Tibial artery (tissue), 4 donors: ENCODE data around the gene SORCS1.

Source experiments
- DNase-seq, 2 donors: peaks; one replicate each; pipeline ENCODE4 v3.0.0-alpha.2; 2019
- H3K27ac ChIP-seq, 2 donors: fragments of 200-600 bp; sonication (generic) in 1 of 2; 1 replicate in 1 of 2; 2 replicates in 1 of 2; pipeline ENCODE4 v1.5.1; 2018 to 2019; ENCODE audit warnings: mild to moderate bottlenecking in 1 of 2
- H3K27me3 ChIP-seq, 2 donors: fragments of 200-600 bp; sonication (generic) in 1 of 2; one replicate each; pipeline versions ENCODE4 v1.5.1 to v1.6.0; 2016 to 2019
- H3K36me3 ChIP-seq, 3 donors: fragments of 200-600 bp; sonication (generic) in 2 of 3; one replicate each; pipeline ENCODE4 v1.5.1; 2016 to 2019; ENCODE audit warnings: mild to moderate bottlenecking in 2 of 3
- H3K4me1 ChIP-seq, 4 donors: fragments of 200-600 bp; sonication (generic) in 2 of 4; 1 replicate in 3 of 4; 2 replicates in 1 of 4; pipeline ENCODE4 v1.5.1; 2016 to 2019
- H3K4me3 ChIP-seq, 2 donors: fragments of 200-600 bp; sonication (generic) in 1 of 2; 1 replicate in 1 of 2; 2 replicates in 1 of 2; pipeline ENCODE4 v1.5.1; 2018 to 2019; ENCODE audit warnings: mild to moderate bottlenecking in 2 of 2
- H3K9me3 ChIP-seq, 3 donors: fragments of 200-600 bp; sonication (generic) in 1 of 3; one replicate each; pipeline ENCODE4 v1.5.1; 2016 to 2019
- CTCF ChIP-seq, 2 experiments: fragments of 200-600 bp in 1 of 2; fragments of 450-650 bp in 1 of 2; IDR thresholded peaks; one replicate each; pipeline ENCODE4 v1.5.1; 2017 to 2019; ENCODE audit warnings: antibody characterized with exemption in 2 of 2, mild to moderate bottlenecking in 1 of 2, moderate library complexity in 1 of 2
- intact Hi-C: fragments of 100-400 bp; cut with DNase I; formaldehyde crosslinking; loops from one replicate; pipeline ENCODE4 v1.15.0; 2023; ENCODE audit warnings: low total_unique reads

SORCS1 gene

GRCh38 chr10:106631016-106631702 is 533.3 kb downstream of the SORCS1 start:
- Histone ChIP-seq H3K36me3 (no peaks in the 10 kb centered on the region), H3K4me3 (no peak overlapping the region), H3K27ac (no peak overlapping the region), H3K27me3 (no peaks in the 10 kb centered on the region), H3K4me1 (no peaks in the 10 kb centered on the region), H3K9me3 (no peaks in the 10 kb centered on the region)
- DNase-seq = no peak
- intact Hi-C loops = no loop called here
- TF ChIP-seq CTCF (IDR thresholded peaks at IDR 0.05) = no peak

GRCh38 chr10:106626371-106626770 is 538.1 kb downstream of the SORCS1 start:
- Histone ChIP-seq H3K4me3 (no peak overlapping the region), H3K36me3 (no peaks in the 10 kb centered on the region), H3K9me3 (no peaks in the 10 kb centered on the region), H3K4me1 (no peaks in the 10 kb centered on the region), H3K27me3 (peaks cover 0 to 2% of the 10 kb centered on the region in 2 donors), H3K27ac (no peak overlapping the region)
- no peak for TF ChIP-seq CTCF (IDR thresholded peaks at IDR 0.05)
- no peak for DNase-seq
- intact Hi-C loops = no loop called here

- no peak for TF ChIP-seq CTCF (IDR thresholded peaks at IDR 0.05)
- Histone ChIP-seq H3K4me1 (no peaks in the 10 kb centered on the region), H3K27me3 (peaks cover 0 to 2% of the 10 kb centered on the region in 2 donors), H3K36me3 (no peaks in the 10 kb centered on the region), H3K27ac (no peak overlapping the region), H3K9me3 (no peaks in the 10 kb centered on the region), H3K4me3 (no peak overlapping the region)
- intact Hi-C loops = no loop called here
- DNase-seq = no peak
Observed at GRCh38 chr10:106625751-106626150, 538.8 kb downstream of the SORCS1 start.

- H3K36me3 ChIP-seq = no peaks in the 10 kb centered on the region
- no peak overlapping the region for H3K27ac ChIP-seq
- no peak for TF ChIP-seq CTCF (IDR thresholded peaks at IDR 0.05)
- no peak for DNase-seq
- H3K9me3 ChIP-seq = no peaks in the 10 kb centered on the region
- intact Hi-C loops = no loop called here
- no peak overlapping the region for H3K4me3 ChIP-seq
- H3K27me3 ChIP-seq = no peaks in the 10 kb centered on the region
- no peaks in the 10 kb centered on the region for H3K4me1 ChIP-seq
Observed at GRCh38 chr10:106619346-106619745, 545.2 kb downstream of the SORCS1 start.

GRCh38 chr10:106618646-106619045 is 545.9 kb downstream of the SORCS1 start:
- Histone ChIP-seq H3K9me3 (no peaks in the 10 kb centered on the region), H3K36me3 (no peaks in the 10 kb centered on the region), H3K4me3 (no peak overlapping the region), H3K4me1 (no peaks in the 10 kb centered on the region), H3K27me3 (peaks cover 0 to under 1% of the 10 kb centered on the region in 2 donors), H3K27ac (no peak overlapping the region)
- intact Hi-C loops = no loop called here
- no peak for DNase-seq
- no peak for TF ChIP-seq CTCF (IDR thresholded peaks at IDR 0.05)

- H3K36me3 ChIP-seq = no peaks in the 10 kb centered on the region
- intact Hi-C loops = no loop called here
- no peak overlapping the region for H3K27ac ChIP-seq
- H3K9me3 ChIP-seq = no peaks in the 10 kb centered on the region
- DNase-seq = no peak
- no peak for TF ChIP-seq CTCF (IDR thresholded peaks at IDR 0.05)
- peaks cover 0 to 5% of the 10 kb centered on the region in 2 donors for H3K27me3 ChIP-seq
- H3K4me3 ChIP-seq = no peak overlapping the region
- no peaks in the 10 kb centered on the region for H3K4me1 ChIP-seq
Observed at GRCh38 chr10:106615081-106615480, 549.4 kb downstream of the SORCS1 start.
